Measurements from ENCODE around the gene ABCA4. TPM values are rescaled to one million over a fixed set of nuclear protein-coding genes. Genes with fewer than 3 reads are reported as not detected.

The ABCA4 gene
- total RNA-seq, 1 experiment from 2014 or later: 0.09 TPM

DNA sequence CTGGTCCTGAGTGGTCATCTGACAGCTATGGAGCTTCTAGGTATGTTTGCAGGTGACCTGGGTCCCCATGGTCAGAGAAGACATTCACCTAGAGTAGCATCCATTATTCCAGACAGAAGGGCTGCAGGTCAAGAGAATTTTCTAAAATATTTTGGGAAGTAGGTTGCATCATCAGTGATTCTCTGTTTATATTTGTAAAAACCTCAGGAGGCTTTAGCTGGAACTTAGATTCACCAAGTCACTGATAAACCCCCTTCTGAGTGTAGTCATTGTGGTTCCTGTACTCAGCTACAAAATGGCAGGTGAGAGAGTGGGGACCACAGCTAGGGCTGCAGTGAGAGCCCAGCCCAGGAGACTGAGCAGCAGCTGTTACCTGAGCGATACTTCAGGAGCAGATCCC, 78.6 kb downstream of the ABCA4 start:
- ATAC-seq: no peak
- TF ChIP-seq MYBL2 (CRISPR knock-in tag; IDR thresholded peaks at IDR 0.05): no peak
- POLR2A ChIA-PET: no interaction called here
- Mint-ChIP-seq H3K27ac (no peak overlapping the region), H3K4me1 (peaks cover 21% of the 10 kb centered on the region), H3K9me3 (no peaks in the 10 kb centered on the region), H3K36me3 (no peaks in the 10 kb centered on the region), H3K27me3 (ENCODE audit: low read depth) (0 out of 2 replicates have a peak, but pooled peaks cover under 1% of the 10 kb centered on the region), H3K4me3 (no peak overlapping the region)
- no peak for DNase-seq (ENCODE audit: low spot score)
- CTCF ChIA-PET: interaction anchor here (1.4 to 1.8 kb wide), 3 partner anchors 17 to 293 kb away, joined by 4 to 15 read pairs (median 5); no protein-coding TSS in a partner anchor

DNA sequence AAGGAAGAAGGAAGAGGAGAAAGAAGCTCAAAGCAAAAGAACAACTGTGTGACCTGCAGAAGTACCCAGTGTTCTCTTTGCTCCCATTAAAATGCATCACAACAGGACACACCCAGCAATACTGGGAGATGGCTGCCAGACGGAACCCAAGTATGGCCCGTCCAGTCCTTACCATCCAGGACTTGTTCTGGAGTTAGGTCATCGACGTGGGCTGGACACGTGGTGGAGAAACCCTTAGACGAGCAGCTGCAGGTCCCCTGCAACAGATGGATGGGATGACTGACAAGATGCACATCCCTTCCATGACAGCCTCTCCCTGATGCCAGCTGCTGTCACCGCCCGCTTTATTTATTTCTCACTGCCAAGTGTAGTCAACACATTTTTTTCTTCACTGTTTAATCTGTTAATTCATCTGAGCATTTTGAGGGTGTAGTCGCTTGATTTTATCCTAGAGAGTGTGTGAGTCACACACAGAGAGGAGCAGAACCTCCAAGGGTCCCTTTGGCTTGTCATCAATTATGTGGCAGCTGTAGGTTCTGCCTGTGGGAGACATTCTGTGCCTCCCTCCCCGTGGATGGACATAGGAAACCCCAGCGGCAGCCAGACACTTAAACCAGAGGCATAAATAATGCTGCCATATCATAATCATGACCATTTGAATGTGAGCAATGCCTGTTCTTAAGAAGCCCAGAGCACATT, 80.9 kb downstream of the ABCA4 start:
- H3K27me3 Mint-ChIP-seq (ENCODE audit: low read depth): peaks cover 5% of the 10 kb centered on the region; the same call in 1 of the 2 replicates
- no peak for ATAC-seq
- ChIA-PET CTCF (interaction anchor here (0.6 to 5.3 kb wide), 43 partner anchors 8 to 424 kb away, joined by 3 to 103 read pairs (median 4); partner anchors contain the start of gene GCLM), POLR2A (interaction anchor here (1.4 kb wide), 1 partner anchor 161 kb away, joined by 3 read pairs; the partner anchor contains the start of gene DNTTIP2)
- H3K9me3 Mint-ChIP-seq: no peaks in the 10 kb centered on the region
- H3K4me1 Mint-ChIP-seq: peaks cover 20% of the 10 kb centered on the region
- TF ChIP-seq IRF2 (CRISPR knock-in tag; IDR thresholded peaks at IDR 0.05; ENCODE audit: borderline replicate concordance, low read depth): no peak
- TF ChIP-seq, protein P1, sequence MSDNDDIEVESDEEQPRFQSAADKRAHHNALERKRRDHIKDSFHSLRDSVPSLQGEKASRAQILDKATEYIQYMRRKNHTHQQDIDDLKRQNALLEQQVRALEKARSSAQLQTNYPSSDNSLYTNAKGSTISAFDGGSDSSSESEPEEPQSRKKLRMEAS (CRISPR knock-in tag; IDR thresholded peaks at IDR 0.05): 0 out of 2 replicates have a peak, but pooled peaks have one; percentile 0
- DNase-seq (ENCODE audit: low spot score): no peak
- H3K27ac Mint-ChIP-seq: no peak overlapping the region
- no peak overlapping the region for H3K4me3 Mint-ChIP-seq
- no peaks in the 10 kb centered on the region for H3K36me3 Mint-ChIP-seq

DNA sequence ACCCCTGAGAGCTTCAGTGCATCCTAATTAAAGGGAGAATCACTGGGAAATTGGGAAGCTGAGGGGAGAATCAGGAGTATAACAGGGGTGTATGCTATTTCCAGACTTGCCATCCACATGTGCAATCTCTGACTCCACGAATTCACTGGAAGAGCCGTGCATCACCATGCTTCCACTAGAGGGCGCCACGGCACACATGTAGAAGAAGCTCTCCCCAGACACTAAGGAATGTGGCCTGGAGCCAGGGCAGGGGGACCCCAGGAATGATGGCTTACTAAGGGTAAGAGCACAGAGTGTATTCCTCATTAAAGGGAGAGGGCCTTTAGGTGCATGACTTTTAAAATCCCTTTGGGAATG, 81.5 kb downstream of the ABCA4 start:
- Mint-ChIP-seq H3K36me3 (no peaks in the 10 kb centered on the region), H3K27me3 (ENCODE audit: low read depth) (peaks cover 5% of the 10 kb centered on the region; the same call in 1 of the 2 replicates), H3K4me1 (peaks cover 20% of the 10 kb centered on the region), H3K27ac (no peak overlapping the region), H3K4me3 (no peak overlapping the region), H3K9me3 (no peaks in the 10 kb centered on the region)
- TF ChIP-seq, protein P2, sequence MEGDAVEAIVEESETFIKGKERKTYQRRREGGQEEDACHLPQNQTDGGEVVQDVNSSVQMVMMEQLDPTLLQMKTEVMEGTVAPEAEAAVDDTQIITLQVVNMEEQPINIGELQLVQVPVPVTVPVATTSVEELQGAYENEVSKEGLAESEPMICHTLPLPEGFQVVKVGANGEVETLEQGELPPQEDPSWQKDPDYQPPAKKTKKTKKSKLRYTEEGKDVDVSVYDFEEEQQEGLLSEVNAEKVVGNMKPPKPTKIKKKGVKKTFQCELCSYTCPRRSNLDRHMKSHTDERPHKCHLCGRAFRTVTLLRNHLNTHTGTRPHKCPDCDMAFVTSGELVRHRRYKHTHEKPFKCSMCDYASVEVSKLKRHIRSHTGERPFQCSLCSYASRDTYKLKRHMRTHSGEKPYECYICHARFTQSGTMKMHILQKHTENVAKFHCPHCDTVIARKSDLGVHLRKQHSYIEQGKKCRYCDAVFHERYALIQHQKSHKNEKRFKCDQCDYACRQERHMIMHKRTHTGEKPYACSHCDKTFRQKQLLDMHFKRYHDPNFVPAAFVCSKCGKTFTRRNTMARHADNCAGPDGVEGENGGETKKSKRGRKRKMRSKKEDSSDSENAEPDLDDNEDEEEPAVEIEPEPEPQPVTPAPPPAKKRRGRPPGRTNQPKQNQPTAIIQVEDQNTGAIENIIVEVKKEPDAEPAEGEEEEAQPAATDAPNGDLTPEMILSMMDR (IDR thresholded peaks at IDR 0.05): peak; percentile 84
- TF ChIP-seq NFATC4 (CRISPR knock-in tag; IDR thresholded peaks at IDR 0.05): no peak
- TF ChIP-seq TEAD1 (CRISPR knock-in tag; IDR thresholded peaks at IDR 0.05): 0 out of 2 replicates have a peak, but pooled peaks have one; percentile 32
- TF ChIP-seq, protein P1 (CRISPR knock-in tag; IDR thresholded peaks at IDR 0.05): 0 out of 2 replicates have a peak, but pooled peaks have one; percentile 21
- ATAC-seq: peak; percentile 90
- DNase-seq (ENCODE audit: low spot score): peak; percentile 86
- ChIA-PET POLR2A (interaction anchor here (1.4 kb wide), 1 partner anchor 160 kb away, joined by 3 read pairs; the partner anchor contains the start of gene DNTTIP2), CTCF (interaction anchor here (0.6 to 5.3 kb wide), 43 partner anchors 9 to 424 kb away, joined by 3 to 103 read pairs (median 4); partner anchors contain the start of gene GCLM)

DNA sequence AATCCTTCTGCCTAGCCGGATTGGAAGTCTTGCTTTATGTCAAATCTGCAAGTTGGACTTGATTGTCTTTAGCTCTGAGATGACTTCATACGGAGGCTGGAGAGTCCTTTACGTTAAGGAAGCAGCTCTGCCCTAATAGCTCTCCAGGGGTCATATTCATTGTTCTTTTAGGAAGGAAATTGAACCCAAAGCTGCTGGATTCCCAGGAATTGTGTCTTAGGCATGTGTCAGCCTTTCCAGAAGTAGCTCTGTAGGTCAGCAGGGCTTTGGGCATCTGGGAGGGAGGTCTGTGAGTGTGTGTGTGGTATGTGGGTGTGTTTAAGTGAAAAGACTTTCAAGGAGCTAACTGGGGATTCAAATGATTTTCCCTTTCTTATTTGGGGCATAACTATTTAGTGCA, 82.4 kb downstream of the ABCA4 start:
- no peak for DNase-seq (ENCODE audit: low spot score)
- POLR2A ChIA-PET: interaction anchor here (1.4 kb wide), 1 partner anchor 159 kb away, joined by 3 read pairs; the partner anchor contains the start of gene DNTTIP2
- no peak for ATAC-seq
- Mint-ChIP-seq H3K4me3 (no peak overlapping the region), H3K27ac (no peak overlapping the region), H3K27me3 (ENCODE audit: low read depth) (peaks cover 5% of the 10 kb centered on the region; the same call in 1 of the 2 replicates), H3K36me3 (no peaks in the 10 kb centered on the region), H3K4me1 (peaks cover 18% of the 10 kb centered on the region), H3K9me3 (no peaks in the 10 kb centered on the region)
- CTCF ChIA-PET: interaction anchor here (0.7 to 5.3 kb wide), 13 partner anchors 8 to 358 kb away, joined by 3 to 103 read pairs (median 6); partner anchors contain the start of gene ARHGAP29
- TF ChIP-seq, protein P3, sequence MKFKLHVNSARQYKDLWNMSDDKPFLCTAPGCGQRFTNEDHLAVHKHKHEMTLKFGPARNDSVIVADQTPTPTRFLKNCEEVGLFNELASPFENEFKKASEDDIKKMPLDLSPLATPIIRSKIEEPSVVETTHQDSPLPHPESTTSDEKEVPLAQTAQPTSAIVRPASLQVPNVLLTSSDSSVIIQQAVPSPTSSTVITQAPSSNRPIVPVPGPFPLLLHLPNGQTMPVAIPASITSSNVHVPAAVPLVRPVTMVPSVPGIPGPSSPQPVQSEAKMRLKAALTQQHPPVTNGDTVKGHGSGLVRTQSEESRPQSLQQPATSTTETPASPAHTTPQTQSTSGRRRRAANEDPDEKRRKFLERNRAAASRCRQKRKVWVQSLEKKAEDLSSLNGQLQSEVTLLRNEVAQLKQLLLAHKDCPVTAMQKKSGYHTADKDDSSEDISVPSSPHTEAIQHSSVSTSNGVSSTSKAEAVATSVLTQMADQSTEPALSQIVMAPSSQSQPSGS (CRISPR knock-in tag; IDR thresholded peaks at IDR 0.05; ENCODE audit: borderline replicate concordance, low read depth): no peak
- TF ChIP-seq SMAD4 (CRISPR knock-in tag; IDR thresholded peaks at IDR 0.05): no peak
- no peak for TF ChIP-seq IRF2 (CRISPR knock-in tag; IDR thresholded peaks at IDR 0.05; ENCODE audit: borderline replicate concordance, low read depth)
- no peak for TF ChIP-seq ESRRA (CRISPR knock-in tag; IDR thresholded peaks at IDR 0.05; ENCODE audit: borderline replicate concordance)
- TF ChIP-seq, protein P4, sequence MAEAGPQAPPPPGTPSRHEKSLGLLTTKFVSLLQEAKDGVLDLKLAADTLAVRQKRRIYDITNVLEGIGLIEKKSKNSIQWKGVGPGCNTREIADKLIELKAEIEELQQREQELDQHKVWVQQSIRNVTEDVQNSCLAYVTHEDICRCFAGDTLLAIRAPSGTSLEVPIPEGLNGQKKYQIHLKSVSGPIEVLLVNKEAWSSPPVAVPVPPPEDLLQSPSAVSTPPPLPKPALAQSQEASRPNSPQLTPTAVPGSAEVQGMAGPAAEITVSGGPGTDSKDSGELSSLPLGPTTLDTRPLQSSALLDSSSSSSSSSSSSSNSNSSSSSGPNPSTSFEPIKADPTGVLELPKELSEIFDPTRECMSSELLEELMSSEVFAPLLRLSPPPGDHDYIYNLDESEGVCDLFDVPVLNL (CRISPR knock-in tag; IDR thresholded peaks at IDR 0.05; ENCODE audit: borderline replicate concordance, low read depth): no peak
- no peak for TF ChIP-seq ZNF671 (CRISPR knock-in tag; IDR thresholded peaks at IDR 0.05)
- TF ChIP-seq TP53 (CRISPR knock-in tag; IDR thresholded peaks at IDR 0.05): no peak
- TF ChIP-seq FOXP1 (CRISPR knock-in tag; IDR thresholded peaks at IDR 0.05; ENCODE audit: borderline replicate concordance): no peak
- TF ChIP-seq, protein P5, sequence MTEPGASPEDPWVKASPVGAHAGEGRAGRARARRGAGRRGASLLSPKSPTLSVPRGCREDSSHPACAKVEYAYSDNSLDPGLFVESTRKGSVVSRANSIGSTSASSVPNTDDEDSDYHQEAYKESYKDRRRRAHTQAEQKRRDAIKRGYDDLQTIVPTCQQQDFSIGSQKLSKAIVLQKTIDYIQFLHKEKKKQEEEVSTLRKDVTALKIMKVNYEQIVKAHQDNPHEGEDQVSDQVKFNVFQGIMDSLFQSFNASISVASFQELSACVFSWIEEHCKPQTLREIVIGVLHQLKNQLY (CRISPR knock-in tag; IDR thresholded peaks at IDR 0.05): no peak
- TF ChIP-seq, protein P6, sequence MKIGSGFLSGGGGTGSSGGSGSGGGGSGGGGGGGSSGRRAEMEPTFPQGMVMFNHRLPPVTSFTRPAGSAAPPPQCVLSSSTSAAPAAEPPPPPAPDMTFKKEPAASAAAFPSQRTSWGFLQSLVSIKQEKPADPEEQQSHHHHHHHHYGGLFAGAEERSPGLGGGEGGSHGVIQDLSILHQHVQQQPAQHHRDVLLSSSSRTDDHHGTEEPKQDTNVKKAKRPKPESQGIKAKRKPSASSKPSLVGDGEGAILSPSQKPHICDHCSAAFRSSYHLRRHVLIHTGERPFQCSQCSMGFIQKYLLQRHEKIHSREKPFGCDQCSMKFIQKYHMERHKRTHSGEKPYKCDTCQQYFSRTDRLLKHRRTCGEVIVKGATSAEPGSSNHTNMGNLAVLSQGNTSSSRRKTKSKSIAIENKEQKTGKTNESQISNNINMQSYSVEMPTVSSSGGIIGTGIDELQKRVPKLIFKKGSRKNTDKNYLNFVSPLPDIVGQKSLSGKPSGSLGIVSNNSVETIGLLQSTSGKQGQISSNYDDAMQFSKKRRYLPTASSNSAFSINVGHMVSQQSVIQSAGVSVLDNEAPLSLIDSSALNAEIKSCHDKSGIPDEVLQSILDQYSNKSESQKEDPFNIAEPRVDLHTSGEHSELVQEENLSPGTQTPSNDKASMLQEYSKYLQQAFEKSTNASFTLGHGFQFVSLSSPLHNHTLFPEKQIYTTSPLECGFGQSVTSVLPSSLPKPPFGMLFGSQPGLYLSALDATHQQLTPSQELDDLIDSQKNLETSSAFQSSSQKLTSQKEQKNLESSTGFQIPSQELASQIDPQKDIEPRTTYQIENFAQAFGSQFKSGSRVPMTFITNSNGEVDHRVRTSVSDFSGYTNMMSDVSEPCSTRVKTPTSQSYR (CRISPR knock-in tag; IDR thresholded peaks at IDR 0.05): no peak
- no peak for TF ChIP-seq MYBL2 (CRISPR knock-in tag; IDR thresholded peaks at IDR 0.05)

Data from WTC11 (cell line).